ENCODE data around the gene ZDHHC11B. TPM values are rescaled to one million over a fixed set of nuclear protein-coding genes. Genes with fewer than 3 reads are reported as not detected.
"Not testable (repeated sequence)": the region's sequence is repeated elsewhere in the genome, so short reads cannot be mapped to it uniquely, and the experiment has no call there.

The ZDHHC11B gene
- total RNA-seq, 1 experiment from 2014 or later, result 1.4 TPM

DNA sequence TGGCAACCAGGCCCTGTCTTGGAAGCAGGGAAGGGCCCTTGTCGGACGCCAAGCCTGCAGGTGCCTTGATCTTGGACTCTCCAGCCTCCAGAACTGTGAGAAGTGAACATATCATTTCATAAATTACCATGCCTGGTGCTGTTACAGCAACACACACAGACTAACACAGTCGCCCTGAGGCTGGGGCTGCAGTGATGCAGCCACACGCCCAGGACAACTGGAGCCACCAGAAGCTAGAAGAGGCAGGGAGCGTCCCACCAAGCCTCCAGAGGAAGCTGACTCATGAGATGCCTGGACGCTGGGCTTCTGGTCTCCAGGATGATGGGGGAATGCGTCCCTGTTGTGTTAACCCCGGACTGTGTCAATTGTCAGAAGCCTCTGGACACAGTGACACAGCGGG is 5.6 kb downstream of the ZDHHC11B start:
- H3T11ph ChIP-seq (ENCODE audit: low read length); H3K79me2 ChIP-seq (ENCODE audit: insufficient read depth, low read length); H2BK12ac ChIP-seq (ENCODE audit: insufficient read length, low read depth, low read length); H3K4me1 Mint-ChIP-seq; H4K5ac ChIP-seq (ENCODE audit: insufficient read length, low read depth, low read length); H3K4me3 Mint-ChIP-seq; H2AK5ac ChIP-seq (ENCODE audit: insufficient read length, low read length); H3K4me1 ChIP-seq (ENCODE audit: insufficient read depth, low read length); H3K56ac ChIP-seq (ENCODE audit: insufficient read length, low read depth, low read length); H3K79me1 ChIP-seq (ENCODE audit: insufficient read depth, low read depth, low read length, poor library complexity, severe bottlenecking); H3K4me2 ChIP-seq (ENCODE audit: insufficient read depth, insufficient read length, low read length); H2AFZ ChIP-seq (ENCODE audit: low read length); H2BK15ac ChIP-seq (ENCODE audit: low read depth, low read length); H2BK20ac ChIP-seq (ENCODE audit: low read depth, low read length, poor library complexity, severe bottlenecking); H3K27ac Mint-ChIP-seq; H3K18ac ChIP-seq (ENCODE audit: insufficient read length, low read depth, low read length); H3K14ac ChIP-seq (ENCODE audit: insufficient read depth, low read length); H3K4ac ChIP-seq (ENCODE audit: low read depth, low read length); H3K23ac ChIP-seq (ENCODE audit: insufficient read length, low read depth, low read length); H4K20me1 ChIP-seq (ENCODE audit: control insufficient read depth, insufficient read depth, insufficient read length); H2BK5ac ChIP-seq (ENCODE audit: insufficient read length, low read length); H3K27ac ChIP-seq (ENCODE audit: insufficient read length, low read depth, low read length); H4K91ac ChIP-seq (ENCODE audit: insufficient read length, low read depth, low read length); H3K9ac ChIP-seq (ENCODE audit: extremely low read depth, insufficient read length, low read length); H3K9me3 Mint-ChIP-seq; H3K27me3 ChIP-seq (ENCODE audit: insufficient read depth, low read length); H3K9me3 ChIP-seq (ENCODE audit: control insufficient read depth, low read depth, low read length); H3K36me3 Mint-ChIP-seq (ENCODE audit: insufficient read depth in 1 of 3, low read depth in 3 of 3); H4K8ac ChIP-seq (replicated peaks; ENCODE audit: insufficient read length, low read depth, low read length); H3K23me2 ChIP-seq (ENCODE audit: insufficient read length, low read depth, low read length, poor library complexity, severe bottlenecking); H2BK120ac ChIP-seq (ENCODE audit: low read depth, low read length, poor library complexity, severe bottlenecking); DNase-seq: not testable (repeated sequence)
- peaks cover 15% of the 10 kb centered on the region for H3K27me3 Mint-ChIP-seq (ENCODE audit: low read depth)
- WGBS (ENCODE audit: extremely low coverage, insufficient read length, low lambda C conversion rate), result no CpG with 5 or more reads among the region's 9 CpGs

DNA sequence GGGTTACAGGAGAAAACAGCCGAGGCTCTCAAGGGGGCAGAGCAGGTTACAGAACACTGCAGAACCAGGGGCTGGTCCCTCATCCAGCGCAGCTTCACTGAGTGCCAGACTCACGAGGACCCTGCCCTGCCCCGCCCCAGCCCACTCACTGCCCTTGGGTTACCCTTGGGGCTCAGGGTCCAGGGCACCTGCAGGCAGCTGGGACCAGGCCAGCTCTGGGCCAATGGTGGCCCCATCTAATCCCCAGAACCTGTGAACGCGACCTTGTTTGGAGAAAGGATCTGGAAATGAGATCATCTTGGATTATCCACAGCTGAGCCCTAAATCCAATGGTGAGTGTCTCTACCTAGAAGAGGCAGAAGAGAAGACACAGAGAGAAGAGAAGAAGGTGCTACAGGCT is 6.1 kb downstream of the ZDHHC11B start:
- H2BK15ac ChIP-seq (ENCODE audit: low read depth, low read length); H3K4me3 Mint-ChIP-seq; DNase-seq; H3K27me3 Mint-ChIP-seq (ENCODE audit: low read depth); H3K79me1 ChIP-seq (ENCODE audit: insufficient read depth, low read depth, low read length, poor library complexity, severe bottlenecking); H3K9me3 Mint-ChIP-seq; H3K9me3 ChIP-seq (ENCODE audit: control insufficient read depth, low read depth, low read length); H3K9ac ChIP-seq (ENCODE audit: extremely low read depth, insufficient read length, low read length); H4K8ac ChIP-seq (replicated peaks; ENCODE audit: insufficient read length, low read depth, low read length); H3K4me1 Mint-ChIP-seq; H2BK5ac ChIP-seq (ENCODE audit: insufficient read length, low read length); H3K27ac ChIP-seq (ENCODE audit: insufficient read length, low read depth, low read length); H4K20me1 ChIP-seq (ENCODE audit: control insufficient read depth, insufficient read depth, insufficient read length); H3K14ac ChIP-seq (ENCODE audit: insufficient read depth, low read length); H2AFZ ChIP-seq (ENCODE audit: low read length); H2BK120ac ChIP-seq (ENCODE audit: low read depth, low read length, poor library complexity, severe bottlenecking); H3K56ac ChIP-seq (ENCODE audit: insufficient read length, low read depth, low read length); H3K79me2 ChIP-seq (ENCODE audit: insufficient read depth, low read length); H3K36me3 Mint-ChIP-seq (ENCODE audit: insufficient read depth in 1 of 3, low read depth in 3 of 3); H3K23me2 ChIP-seq (ENCODE audit: insufficient read length, low read depth, low read length, poor library complexity, severe bottlenecking); H3K18ac ChIP-seq (ENCODE audit: insufficient read length, low read depth, low read length); H3K4me2 ChIP-seq (ENCODE audit: insufficient read depth, insufficient read length, low read length); H3K4me1 ChIP-seq (ENCODE audit: insufficient read depth, low read length); H3K23ac ChIP-seq (ENCODE audit: insufficient read length, low read depth, low read length); H2BK20ac ChIP-seq (ENCODE audit: low read depth, low read length, poor library complexity, severe bottlenecking); H2BK12ac ChIP-seq (ENCODE audit: insufficient read length, low read depth, low read length); H2AK5ac ChIP-seq (ENCODE audit: insufficient read length, low read length); H3K27ac Mint-ChIP-seq; H4K91ac ChIP-seq (ENCODE audit: insufficient read length, low read depth, low read length); H4K5ac ChIP-seq (ENCODE audit: insufficient read length, low read depth, low read length); H3K4ac ChIP-seq (ENCODE audit: low read depth, low read length); H3T11ph ChIP-seq (ENCODE audit: low read length); H3K27me3 ChIP-seq (ENCODE audit: insufficient read depth, low read length): not testable (repeated sequence)
- no CpG with 5 or more reads among the region's 6 CpGs for WGBS (ENCODE audit: extremely low coverage, insufficient read length, low lambda C conversion rate)
